ENCODE data around the gene UGT2B17.
"Not testable (repeated sequence)": the region's sequence is repeated elsewhere in the genome, so short reads cannot be mapped to it uniquely, and the experiment has no call there.

UGT2B17 gene

DNA sequence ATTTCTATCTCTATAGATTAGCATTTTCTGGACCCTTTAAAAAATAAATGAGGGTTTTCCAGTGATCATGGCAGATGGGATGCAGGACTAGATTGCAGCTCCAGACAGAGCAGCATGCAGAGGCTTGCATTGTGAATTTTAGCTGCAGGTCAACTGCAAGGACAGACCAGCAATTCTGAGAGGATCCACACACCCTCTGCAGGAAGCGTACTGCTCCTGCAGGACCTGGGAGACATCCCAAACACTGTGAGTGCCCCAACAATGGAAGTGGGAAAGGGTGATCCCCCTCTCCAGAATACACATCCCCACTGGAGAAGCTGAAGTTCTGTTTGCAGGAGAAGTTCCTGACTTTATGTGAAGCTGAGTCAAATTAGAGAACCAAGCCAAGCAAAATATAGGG, 7.1 kb downstream of the UGT2B17 start:
- DNase-seq (ENCODE audit: low spot score): not testable (repeated sequence)

DNA sequence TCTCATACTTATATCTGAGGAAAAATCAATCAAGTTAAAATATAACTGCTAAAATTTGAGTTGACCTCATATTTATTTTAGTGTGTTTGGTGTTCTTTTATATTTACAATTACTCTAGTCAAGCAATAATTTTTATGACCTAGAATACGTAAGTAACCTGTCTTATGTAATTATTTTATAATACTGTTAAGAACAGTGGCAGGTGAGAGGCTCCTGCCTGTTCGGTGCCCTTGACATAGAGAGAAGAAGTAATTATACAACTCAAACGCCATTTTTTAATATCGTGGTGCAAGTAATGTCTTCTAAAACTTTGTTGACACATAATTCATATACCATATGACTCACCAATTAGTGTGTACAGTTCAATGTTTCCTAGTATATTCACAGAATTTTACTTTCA, 7.6 kb downstream of the UGT2B17 start:
- not testable (repeated sequence) for DNase-seq (ENCODE audit: low spot score)

DNA sequence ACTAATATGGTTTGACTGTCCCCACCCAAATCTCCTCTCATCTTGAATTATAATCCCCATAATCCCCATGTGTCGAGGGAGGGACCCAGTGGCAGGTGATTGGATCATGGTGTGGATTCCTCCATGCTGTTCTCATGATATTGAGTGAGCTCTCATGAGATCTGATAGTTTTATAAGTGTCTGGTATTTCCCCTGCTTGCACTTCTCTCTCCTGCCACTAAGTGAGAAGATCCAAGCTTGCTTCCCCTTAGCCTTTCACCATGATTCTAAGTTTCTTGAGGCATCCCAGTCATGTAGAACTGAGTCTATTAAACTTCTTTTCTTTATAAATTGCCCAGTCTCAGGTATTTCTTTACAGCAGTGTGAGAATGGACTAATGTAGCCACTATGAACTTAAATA, 9.8 kb downstream of the UGT2B17 start:
- DNase-seq (ENCODE audit: low spot score): not testable (repeated sequence)

DNA sequence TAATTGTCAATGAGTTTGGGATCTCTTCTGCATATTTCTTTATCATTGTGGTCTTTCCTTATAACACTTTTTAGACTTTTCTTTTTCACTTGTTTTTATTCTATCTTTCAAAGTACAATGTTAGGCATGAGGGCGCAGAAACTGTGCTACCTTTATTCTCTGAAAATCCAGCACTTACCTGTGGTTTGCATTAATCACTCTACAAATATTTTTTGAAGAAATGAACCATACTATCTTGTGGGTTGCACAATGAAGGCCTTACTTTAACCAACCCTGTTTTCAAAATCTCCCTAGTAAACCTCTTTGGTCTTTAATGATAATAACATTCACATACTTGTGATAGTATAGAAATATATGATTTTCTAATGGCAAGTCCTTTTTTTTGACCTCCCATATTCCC, 11.0 kb downstream of the UGT2B17 start:
- not testable (repeated sequence) for DNase-seq (ENCODE audit: low spot score)

DNA sequence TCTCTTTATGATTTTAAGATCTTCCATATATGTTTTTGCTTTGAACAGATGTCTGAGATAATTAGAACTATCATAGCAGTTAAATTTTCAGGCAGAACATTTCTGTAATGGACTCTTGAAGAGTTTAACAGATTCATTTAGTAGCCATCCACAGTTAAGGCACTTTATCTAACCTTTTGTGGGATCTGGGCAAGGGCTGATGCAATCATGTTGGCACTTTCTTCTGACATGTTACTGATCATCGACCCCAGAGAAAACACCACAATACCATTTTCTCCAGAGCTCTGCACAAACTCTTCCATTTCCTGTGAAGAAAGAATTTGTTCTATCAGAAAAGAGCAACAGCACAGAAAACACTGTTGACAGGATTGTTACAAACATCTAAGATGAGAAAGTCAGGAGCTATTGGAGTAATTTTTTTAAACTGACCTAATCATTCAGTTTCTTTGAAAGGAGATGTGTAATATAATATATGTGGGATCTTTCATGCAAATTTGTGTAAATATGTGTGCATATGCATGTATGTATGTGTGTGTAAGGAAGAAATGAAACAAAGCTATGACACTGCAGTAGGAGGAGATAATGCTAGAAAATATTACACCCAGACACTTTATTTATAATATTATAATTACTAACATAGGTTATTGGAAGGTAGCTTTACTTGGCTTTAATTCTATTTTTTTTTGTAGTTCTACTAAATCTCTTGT, 15.6 kb downstream of the UGT2B17 start:
- not testable (repeated sequence) for DNase-seq (ENCODE audit: low spot score)

DNA sequence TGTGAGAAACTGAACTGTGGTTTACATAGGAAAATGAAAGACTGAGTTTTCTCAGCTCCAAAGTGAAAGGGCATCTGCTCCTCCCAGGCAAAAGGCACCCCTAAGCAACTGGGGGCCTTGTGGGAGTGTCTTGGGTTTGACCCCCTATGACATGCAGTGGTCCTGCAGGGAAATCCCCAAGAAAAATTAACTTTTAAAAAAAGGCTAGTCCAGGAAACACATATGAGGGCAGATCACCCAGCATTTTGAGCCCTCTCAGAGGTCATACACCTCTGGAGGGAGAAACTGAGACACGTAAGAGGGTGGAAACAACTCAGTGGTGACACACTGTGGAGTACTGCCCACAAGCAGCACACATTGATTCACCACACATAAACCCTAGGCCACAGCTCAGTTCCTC, 22.3 kb downstream of the UGT2B17 start:
- not testable (repeated sequence) for DNase-seq (ENCODE audit: low spot score)

DNA sequence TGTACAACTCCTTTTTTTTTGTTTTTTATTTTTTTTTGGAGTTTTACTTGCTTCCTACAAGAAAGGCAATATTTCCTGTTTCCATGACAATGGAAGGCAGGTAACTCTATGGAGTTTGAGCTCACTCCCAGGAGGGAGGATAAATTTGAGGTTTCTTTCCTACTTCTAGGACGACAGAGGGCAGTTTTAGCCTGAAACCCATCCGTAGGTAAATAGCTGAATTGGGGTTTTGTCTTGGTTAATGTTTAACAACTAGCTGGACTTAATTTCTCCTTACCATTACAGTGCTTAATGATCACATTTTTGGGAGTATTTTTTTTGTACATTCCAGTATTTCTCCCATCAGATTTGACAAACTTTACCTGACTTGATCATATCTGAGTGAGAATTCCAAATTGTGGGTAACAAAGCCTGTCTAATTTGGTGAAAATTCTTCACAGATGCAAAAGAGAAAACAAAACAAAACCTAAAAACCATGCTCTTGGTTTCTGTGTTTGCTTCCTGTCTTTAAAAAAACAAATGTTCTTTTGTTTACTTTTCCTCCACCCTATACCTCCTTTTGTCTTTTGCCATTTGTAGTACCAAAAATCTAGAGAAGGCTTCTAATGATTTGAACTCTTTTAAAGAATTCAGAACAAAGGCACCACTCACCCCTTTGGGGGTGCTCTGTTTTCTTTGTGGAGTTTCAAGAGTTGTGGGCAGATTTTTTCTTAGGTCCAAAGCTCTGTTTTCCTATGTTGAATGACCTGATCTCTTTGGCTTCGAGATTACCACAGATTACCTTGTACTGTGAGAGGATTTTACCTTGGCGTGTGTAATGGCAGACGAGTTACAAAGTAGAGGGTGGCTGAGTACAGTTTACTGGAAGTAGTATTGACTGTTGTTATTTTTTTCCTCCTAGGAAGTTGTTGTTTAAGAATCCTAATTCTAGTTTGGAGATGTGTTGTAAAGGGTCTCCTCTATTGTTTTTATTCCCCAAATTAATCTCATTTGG, 23.0 kb downstream of the UGT2B17 start:
- DNase-seq (ENCODE audit: low spot score): not testable (repeated sequence)

DNA sequence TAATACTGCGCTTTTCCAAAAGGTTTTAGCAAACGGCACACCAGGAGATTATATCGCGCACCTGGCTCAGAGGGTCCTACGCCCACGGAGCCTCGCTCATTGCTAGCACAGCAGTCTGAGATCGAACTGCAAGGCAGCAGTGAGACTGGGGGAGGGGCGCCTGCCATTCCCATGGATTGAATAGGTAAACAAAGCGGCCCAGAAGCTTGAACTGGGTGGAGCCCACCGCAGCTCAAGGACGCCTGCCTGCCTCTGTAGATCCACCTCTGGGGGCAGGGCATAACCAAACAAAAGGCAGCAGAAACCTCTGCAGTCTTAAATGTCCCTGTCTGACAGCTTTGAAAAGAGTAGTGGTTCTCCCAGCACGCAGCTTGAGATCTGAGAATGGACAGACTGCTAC, 33.4 kb downstream of the UGT2B17 start:
- not testable (repeated sequence) for DNase-seq (ENCODE audit: low spot score)

DNA sequence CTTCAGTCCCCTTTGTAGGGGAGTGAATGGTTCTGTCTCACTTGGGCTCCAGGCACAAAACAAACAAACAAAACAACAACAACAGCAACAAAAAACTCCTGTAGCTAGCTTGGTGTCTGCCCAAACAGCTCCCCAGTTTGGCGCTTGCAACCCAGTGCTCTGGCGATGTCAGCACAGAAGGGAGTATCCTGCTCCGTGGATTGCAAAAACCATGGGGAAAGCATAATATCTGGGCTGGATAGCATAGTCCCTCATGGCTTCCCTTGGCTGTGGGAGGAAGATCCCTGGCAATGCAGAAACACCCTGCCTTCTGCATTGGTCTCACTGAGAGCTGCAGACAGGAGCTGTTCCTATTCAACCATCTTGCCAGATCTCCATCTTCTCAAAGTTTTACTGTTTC, 39.7 kb downstream of the UGT2B17 start:
- DNase-seq (ENCODE audit: low spot score): no peak

DNA sequence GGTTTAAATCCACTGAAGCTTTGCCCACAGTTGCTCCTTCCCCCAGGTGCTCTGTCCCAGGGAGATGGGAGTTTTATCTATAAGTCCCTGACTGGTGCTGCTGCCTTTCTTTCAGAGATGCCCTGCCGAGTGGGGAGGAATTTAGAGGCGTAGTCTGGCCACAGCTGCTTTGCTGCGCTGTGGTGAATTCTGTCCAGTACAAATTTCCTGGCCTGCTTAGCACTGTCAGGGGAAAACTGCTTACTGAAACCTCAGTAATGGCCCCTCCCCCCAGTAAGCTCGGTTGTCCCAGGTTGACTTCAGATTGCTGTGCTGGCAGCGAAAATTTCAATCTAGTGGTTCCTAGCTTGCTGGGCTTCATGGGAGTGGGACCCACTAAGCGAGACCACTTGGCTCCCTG, 40.1 kb downstream of the UGT2B17 start:
- no peak for DNase-seq (ENCODE audit: low spot score)

DNA sequence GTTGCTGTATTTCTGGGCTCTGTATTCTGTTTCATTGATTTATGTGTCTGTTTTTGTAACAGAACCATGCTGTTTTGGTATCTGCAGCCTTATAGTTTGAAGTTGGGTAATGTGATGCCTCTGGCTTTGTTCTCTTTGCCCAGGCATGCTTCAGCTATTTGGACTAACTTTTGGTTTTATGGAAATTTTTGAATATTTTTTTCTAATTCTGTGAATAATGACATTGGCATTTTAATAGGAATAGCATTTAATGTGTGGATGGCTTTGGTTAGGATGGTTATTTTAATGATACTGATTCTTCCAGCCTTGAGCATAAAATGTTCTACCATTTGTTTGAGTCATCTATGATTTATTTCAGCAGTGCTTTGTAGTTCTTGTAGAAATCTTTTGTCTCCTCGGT, 53.9 kb downstream of the UGT2B17 start:
- DNase-seq (ENCODE audit: low spot score): not testable (repeated sequence)

DNA sequence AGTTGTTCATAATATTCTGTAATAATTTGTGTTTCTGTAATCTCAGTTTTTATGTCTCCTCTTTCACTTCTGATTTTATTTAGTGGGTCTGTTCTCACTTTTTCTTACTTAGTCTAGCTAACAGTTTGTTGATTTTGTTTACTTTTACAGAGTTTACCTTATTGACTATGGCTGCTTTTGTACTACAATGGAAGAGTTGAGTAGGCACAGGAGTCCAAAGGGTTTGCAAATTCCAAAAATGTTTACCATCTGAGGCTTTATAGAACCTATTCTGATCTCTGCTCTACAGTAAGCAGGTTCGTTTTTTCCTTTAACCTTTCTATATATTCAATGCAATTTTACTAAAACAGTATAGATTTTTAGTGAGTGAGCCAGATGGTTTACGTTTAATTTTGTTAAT, 55.1 kb downstream of the UGT2B17 start:
- DNase-seq (ENCODE audit: low spot score): no peak

DNA sequence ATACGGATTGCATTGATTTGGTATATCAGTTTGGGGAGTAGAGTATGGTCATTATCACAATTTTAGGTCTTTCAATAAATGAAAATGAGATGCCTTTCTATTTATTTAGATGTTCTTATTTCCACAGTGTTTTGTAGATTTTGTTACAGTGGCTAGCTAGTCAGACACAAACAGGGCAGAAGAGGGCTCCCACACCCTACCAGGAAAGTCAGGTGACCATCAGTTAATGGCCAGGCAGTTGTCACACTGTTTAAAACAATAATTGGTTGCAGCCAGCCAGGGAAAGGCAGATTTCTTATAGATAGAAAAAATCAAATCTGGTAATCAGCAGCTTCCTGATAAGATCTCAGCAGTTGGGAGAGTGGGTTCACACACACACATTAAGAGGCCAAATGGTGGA, 57.2 kb downstream of the UGT2B17 start:
- DNase-seq (ENCODE audit: low spot score): no peak

DNA sequence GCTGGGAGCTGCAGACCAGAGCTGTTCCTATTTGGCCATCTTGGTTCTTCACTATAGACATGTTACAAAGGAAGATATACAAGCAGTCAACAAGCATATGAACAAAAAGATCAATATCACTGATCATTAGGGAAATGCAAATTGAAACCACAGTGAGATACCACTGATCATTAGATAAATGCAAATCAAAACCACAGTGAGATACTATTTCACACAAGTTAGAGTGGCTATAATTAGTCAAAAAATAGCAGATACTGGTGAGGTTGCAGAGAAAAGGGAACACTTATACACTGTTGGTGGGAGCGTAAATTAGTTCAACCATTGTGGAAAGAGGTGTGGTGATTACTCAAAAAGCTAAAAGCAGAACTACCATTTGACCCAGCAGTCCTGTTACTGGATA, 70.7 kb downstream of the UGT2B17 start:
- DNase-seq (ENCODE audit: low spot score): not testable (repeated sequence)

DNA sequence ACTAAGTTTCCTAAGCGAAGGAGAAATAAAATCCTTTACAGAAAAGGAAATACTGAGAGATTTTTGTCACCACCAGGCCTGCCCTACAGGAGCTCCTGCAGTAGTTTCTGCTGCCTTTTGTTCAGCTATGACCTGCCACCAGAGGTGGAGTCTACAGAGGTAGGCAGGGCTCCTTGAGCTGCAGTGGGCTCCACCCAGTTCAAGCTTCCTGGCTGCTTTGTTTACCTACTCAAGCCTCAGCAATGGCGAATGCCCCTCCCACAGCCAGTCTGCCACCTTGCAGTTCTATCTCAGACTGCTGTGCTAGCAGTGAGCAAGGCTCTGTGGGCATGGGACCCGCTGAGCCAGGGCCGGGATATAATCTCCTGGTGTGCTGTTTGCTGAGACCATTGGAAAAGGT, 71.3 kb downstream of the UGT2B17 start:
- DNase-seq (ENCODE audit: low spot score): peak; percentile 21

DNA sequence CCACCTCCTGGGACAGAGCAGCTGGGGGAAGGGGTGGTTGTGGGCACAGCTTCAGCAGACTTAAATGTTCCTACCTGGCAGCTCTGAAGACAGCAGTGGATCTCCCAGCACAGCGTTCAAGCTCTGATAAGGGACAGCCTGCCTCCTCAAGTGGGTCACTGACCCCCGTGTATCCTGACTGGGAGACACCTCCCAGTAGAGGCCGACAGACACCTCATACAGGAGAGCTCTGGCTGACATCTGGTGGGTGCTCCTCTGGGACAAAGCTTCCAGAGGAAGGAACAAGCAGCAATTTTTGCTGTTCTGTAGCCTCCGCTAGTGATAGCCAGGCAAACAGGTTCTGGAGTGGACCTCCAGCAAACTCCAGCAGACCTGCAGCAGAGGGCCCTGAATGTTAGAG, 72.7 kb downstream of the UGT2B17 start:
- not testable (repeated sequence) for DNase-seq (ENCODE audit: low spot score)

DNA sequence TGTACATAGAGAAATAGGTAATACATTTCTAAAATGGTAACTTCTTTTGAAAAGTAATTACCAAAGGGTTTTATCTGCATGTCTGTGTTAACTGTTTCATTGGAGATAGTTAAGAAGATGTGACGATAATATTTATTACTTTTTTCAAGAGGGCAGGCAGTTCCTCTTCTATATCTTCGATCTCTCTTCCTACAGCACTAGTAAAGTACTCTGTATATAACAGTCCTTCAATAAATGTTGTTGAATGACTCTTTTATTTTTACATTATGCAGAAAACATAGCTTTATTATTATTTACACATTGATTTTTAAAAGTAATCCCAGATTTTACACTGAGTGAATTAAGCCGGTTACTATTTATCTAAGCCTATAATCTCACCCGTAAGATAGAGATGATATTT, 77.1 kb downstream of the UGT2B17 start:
- no peak for DNase-seq (ENCODE audit: low spot score)

DNA sequence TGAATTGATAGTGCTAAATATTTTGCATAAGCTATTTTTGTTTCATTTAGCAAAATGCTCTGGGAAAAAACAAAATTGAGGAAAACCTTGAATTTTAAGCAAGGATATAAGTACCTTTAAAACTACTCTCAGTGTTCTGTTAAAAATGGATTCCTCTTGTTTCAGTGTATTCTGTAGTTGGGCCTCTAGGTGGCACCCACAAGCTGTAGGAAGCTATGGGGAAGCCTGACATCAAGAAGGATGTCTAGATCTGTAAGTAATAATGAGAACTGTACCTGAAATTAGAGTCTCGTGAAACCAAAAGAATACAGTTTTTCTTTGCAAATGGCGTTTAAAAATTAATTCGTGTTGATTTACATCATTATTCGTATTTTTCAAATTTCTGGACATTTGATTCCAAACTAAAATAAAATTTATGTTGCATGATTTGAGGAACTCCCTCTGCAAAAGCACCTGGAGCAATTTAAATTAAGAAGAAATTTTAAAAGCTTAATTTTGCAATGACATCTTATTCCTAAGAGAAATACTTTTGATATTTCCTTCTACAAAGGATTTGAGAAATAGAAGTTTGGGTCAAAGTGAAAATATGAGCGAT, 77.6 kb downstream of the UGT2B17 start:
- DNase-seq (ENCODE audit: low spot score): peak; percentile 71

DNA sequence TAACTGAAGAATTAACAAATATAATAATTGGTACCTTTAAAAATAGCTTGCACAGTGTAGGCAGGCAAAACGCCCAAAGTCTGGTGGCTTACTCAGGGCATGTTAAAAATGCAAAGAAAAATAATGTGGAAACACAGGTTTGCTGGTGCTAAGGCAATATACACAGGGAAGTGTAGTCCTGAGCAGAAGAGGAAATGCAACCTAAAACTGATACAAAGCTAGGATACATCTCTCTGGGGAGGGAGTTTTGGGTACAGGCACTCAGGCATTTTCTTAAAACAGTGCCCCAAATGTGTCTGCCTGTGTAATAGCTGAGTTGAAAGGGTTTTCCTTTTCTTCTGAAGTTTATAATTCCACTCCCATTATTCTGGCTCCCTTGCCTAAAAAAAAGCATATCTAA, 81.4 kb downstream of the UGT2B17 start:
- DNase-seq (ENCODE audit: low spot score): no peak

DNA sequence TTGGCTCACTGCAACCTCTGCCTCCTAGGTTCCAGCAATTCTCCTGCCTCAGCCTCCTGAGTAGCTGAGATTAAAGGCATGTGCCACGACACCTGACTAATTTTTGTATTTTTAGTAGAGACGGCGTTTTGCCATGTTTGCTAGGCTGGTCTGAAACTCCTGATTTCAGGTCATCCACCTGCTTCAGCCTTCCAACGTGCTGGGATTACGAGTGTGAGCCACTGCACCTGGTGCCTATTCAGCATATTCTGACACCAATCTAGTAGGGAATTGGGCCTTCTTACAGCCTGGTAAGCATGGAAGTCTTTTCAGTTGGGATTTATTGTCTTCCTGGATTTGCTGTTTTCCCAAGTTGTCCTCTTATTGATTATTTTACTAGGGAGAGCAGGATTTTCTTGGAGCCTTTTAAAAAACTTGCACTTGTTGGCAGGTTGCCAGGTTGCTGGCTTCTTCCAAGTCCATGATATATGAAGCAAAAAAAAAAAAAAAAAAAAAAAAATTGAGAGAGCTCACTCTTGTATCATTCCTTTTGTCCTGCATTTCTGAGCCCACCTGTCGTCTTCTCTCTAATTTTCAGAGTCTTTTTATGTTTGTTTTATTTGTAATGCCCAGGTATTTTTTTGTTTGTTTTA, 85.2 kb downstream of the UGT2B17 start:
- no peak for DNase-seq (ENCODE audit: low spot score)

DNA sequence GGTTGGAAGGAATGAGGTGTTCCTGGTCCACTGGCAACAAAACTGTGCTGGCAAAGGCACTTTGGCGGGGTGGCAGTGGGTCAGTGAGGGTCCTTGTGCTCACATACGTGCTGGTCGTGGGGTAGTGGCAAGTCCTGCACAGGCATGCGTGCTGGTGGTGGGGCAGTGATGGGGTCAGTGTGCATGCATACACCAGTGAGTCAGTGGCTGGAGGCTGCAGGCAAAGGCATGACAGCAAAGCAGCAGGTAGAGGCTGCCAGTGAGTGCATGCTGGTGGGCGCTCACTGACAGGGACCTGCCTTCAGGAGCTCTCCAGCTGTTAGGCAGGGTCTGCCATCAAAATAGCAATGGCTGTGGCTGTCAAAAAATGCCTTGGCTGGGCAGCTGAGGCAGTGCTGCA, 86.8 kb downstream of the UGT2B17 start:
- DNase-seq (ENCODE audit: low spot score): no peak
